A549 (cell line): Measurements from ENCODE around the gene BSCL2.

Source experiments
- CBX8 ChIP-seq: fragments of 200-600 bp; sonication (generic); IDR thresholded peaks from 2 replicates; pipeline ENCODE4 v1.6.1; 2016
- EP300 ChIP-seq, 2 experiments: fragments of >200 bp; sonication (Bioruptor Twin); formaldehyde crosslinking; IDR thresholded peaks; 2 replicates in 1 of 2; 3 replicates in 1 of 2; pipeline ENCODE4 v1.6.1; 2016 to 2017
- PHF8 ChIP-seq: fragments of 200-600 bp; sonication (generic); IDR thresholded peaks from 2 replicates; pipeline ENCODE4 v1.6.1; 2016; ENCODE audit warnings: low read depth, mild to moderate bottlenecking, antibody characterized with exemption, moderate library complexity, borderline replicate concordance
- POLR2A ChIP-seq: IDR thresholded peaks from 2 replicates; pipeline ENCODE4 v1.6.1; 2012; ENCODE audit warnings: mild to moderate bottlenecking, low read length
- POLR2AphosphoS2 ChIP-seq: conservative IDR thresholded peaks from 2 replicates; pipeline ENCODE4 v1.6.1; 2012; ENCODE audit warnings: low read length, improper control_type of control experiment, inconsistent platforms
- RAD21 ChIP-seq, 2 experiments: fragments of >200 bp in 1 of 2; sonication (Bioruptor Twin) in 1 of 2; formaldehyde crosslinking in 1 of 2; IDR thresholded peaks in 1 of 2; conservative IDR thresholded peaks in 1 of 2; 2 replicates in 1 of 2; 3 replicates in 1 of 2; pipeline ENCODE4 v1.6.1; 2012 to 2018; ENCODE audit warnings: inconsistent platforms in 1 of 2
- RCOR1 ChIP-seq: fragments of 150-350 bp; IDR thresholded peaks from 2 replicates; pipeline ENCODE4 v1.6.1; 2014; ENCODE audit warnings: antibody characterized with exemption, low read length, low read depth
- RNF2 ChIP-seq: fragments of 200-600 bp; sonication (generic); IDR thresholded peaks from 2 replicates; pipeline ENCODE4 v1.6.1; 2016; ENCODE audit warnings: low read depth, mild to moderate bottlenecking, antibody characterized with exemption, moderate library complexity, borderline replicate concordance
- SMC3 ChIP-seq: fragments of >200 bp; sonication (Bioruptor Twin); formaldehyde crosslinking; IDR thresholded peaks from 3 replicates; pipeline ENCODE4 v1.6.1; 2018; ENCODE audit warnings: inconsistent platforms
- ZNF302 ChIP-seq: fragments of 250-450 bp; sonication (Bioruptor Pico); IDR thresholded peaks from 2 replicates; pipeline ENCODE4 v1.9.0; 2021; ENCODE audit warnings: inconsistent platforms, mild to moderate bottlenecking, moderate library complexity
- TF ChIP-seq, protein P1 (sequence below): fragments of >200 bp; sonication (Bioruptor Twin); formaldehyde crosslinking; IDR thresholded peaks from 3 replicates; pipeline ENCODE4 v1.5.1; 2016
- TF ChIP-seq, protein P2 (sequence below): IDR thresholded peaks from 2 replicates; pipeline ENCODE4 v1.6.1; 2012
- TF ChIP-seq, protein P3 (sequence below): fragments of 200-600 bp; sonication (generic); IDR thresholded peaks from 2 replicates; pipeline ENCODE4 v1.6.1; 2016; ENCODE audit warnings: antibody characterized with exemption, mild to moderate bottlenecking, moderate library complexity
- TF ChIP-seq, protein P4 (sequence below): fragments of 150-350 bp; IDR thresholded peaks from 2 replicates; pipeline ENCODE4 v1.6.1; 2014; ENCODE audit warnings: low read depth, mild to moderate bottlenecking, low read length

DNA sequence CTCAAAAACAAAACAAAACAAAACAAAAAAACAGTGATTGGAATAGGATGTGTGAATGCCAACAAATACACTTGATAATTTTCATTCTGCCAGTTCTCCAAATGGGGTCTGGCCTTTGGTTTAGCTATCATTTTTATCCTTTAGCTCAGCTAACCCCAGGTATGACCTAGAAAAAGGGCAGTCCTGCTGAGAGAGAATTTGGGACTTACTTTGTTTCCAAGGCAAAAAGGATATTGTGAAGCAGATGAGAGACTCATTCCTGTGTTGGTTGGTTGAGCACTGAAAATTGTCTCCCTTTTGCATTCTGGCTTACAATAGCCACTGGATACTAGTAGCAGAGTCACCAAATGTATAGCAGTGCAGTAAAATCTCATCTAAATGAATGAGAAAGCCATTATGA is 30.0 kb upstream of the BSCL2 start:
- TF ChIP-seq, protein P1, sequence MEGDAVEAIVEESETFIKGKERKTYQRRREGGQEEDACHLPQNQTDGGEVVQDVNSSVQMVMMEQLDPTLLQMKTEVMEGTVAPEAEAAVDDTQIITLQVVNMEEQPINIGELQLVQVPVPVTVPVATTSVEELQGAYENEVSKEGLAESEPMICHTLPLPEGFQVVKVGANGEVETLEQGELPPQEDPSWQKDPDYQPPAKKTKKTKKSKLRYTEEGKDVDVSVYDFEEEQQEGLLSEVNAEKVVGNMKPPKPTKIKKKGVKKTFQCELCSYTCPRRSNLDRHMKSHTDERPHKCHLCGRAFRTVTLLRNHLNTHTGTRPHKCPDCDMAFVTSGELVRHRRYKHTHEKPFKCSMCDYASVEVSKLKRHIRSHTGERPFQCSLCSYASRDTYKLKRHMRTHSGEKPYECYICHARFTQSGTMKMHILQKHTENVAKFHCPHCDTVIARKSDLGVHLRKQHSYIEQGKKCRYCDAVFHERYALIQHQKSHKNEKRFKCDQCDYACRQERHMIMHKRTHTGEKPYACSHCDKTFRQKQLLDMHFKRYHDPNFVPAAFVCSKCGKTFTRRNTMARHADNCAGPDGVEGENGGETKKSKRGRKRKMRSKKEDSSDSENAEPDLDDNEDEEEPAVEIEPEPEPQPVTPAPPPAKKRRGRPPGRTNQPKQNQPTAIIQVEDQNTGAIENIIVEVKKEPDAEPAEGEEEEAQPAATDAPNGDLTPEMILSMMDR: no peak
- TF ChIP-seq RCOR1 (no peak), EP300 (IDR thresholded peaks at IDR 0.05) (no peak), SMC3 (no peak), PHF8 (no peak), ZNF302 (CRISPR knock-in tag) (no peak), RAD21 (conservative IDR thresholded peaks at IDR 0.05 in 1 of 2, IDR thresholded peaks at IDR 0.05 in 1 of 2) (no peak), RNF2 (no peak), POLR2A (no peak), POLR2AphosphoS2 (no peak), CBX8 (no peak)
- TF ChIP-seq, protein P2, sequence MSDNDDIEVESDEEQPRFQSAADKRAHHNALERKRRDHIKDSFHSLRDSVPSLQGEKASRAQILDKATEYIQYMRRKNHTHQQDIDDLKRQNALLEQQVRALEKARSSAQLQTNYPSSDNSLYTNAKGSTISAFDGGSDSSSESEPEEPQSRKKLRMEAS: no peak
- TF ChIP-seq, protein P3, sequence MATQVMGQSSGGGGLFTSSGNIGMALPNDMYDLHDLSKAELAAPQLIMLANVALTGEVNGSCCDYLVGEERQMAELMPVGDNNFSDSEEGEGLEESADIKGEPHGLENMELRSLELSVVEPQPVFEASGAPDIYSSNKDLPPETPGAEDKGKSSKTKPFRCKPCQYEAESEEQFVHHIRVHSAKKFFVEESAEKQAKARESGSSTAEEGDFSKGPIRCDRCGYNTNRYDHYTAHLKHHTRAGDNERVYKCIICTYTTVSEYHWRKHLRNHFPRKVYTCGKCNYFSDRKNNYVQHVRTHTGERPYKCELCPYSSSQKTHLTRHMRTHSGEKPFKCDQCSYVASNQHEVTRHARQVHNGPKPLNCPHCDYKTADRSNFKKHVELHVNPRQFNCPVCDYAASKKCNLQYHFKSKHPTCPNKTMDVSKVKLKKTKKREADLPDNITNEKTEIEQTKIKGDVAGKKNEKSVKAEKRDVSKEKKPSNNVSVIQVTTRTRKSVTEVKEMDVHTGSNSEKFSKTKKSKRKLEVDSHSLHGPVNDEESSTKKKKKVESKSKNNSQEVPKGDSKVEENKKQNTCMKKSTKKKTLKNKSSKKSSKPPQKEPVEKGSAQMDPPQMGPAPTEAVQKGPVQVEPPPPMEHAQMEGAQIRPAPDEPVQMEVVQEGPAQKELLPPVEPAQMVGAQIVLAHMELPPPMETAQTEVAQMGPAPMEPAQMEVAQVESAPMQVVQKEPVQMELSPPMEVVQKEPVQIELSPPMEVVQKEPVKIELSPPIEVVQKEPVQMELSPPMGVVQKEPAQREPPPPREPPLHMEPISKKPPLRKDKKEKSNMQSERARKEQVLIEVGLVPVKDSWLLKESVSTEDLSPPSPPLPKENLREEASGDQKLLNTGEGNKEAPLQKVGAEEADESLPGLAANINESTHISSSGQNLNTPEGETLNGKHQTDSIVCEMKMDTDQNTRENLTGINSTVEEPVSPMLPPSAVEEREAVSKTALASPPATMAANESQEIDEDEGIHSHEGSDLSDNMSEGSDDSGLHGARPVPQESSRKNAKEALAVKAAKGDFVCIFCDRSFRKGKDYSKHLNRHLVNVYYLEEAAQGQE: no peak
- TF ChIP-seq, protein P4, sequence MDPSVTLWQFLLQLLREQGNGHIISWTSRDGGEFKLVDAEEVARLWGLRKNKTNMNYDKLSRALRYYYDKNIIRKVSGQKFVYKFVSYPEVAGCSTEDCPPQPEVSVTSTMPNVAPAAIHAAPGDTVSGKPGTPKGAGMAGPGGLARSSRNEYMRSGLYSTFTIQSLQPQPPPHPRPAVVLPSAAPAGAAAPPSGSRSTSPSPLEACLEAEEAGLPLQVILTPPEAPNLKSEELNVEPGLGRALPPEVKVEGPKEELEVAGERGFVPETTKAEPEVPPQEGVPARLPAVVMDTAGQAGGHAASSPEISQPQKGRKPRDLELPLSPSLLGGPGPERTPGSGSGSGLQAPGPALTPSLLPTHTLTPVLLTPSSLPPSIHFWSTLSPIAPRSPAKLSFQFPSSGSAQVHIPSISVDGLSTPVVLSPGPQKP: no peak
